HepG2 (cell line): ENCODE data around the gene DIAPH3.

Experiments
- ERF ChIP-seq: IDR thresholded peaks from 2 replicates; pipeline ENCODE4 v1.6.1; 2018; ENCODE audit warnings: missing biosample characterization, missing genetic modification reagents
- POLR2A ChIP-seq, 2 experiments: IDR thresholded peaks; 2 replicates each; pipeline ENCODE4 v1.6.1; 2011; ENCODE audit warnings: low read depth in 2 of 2, low read length in 2 of 2, mild to moderate bottlenecking in 1 of 2, moderate library complexity in 1 of 2; ENCODE audit not compliant: insufficient read depth in 1 of 2
- SAP130 ChIP-seq: IDR thresholded peaks from 2 replicates; pipeline ENCODE4 v1.6.1; 2016; ENCODE audit warnings: low read depth
- SP5 ChIP-seq: IDR thresholded peaks from 2 replicates; pipeline ENCODE4 v1.6.1; 2016; ENCODE audit warnings: low read depth, borderline replicate concordance
- TBP ChIP-seq: sonication (generic); formaldehyde crosslinking; IDR thresholded peaks from 2 replicates; pipeline ENCODE4 v1.5.0; 2020; ENCODE audit warnings: missing genetic modification reagents
- ZBTB7A ChIP-seq: sonication (generic); formaldehyde crosslinking; IDR thresholded peaks from 2 replicates; pipeline ENCODE4 v1.8.0; 2022; ENCODE audit warnings: mild to moderate bottlenecking, missing genetic modification reagents
- ZNF3 ChIP-seq: IDR thresholded peaks from 2 replicates; pipeline ENCODE4 v1.7.0; 2017; ENCODE audit warnings: inconsistent platforms
- ZNF629 ChIP-seq: sonication (generic); formaldehyde crosslinking; conservative IDR thresholded peaks from 2 replicates; pipeline ENCODE4 v1.5.0; 2020; ENCODE audit warnings: missing genetic modification reagents

- TF ChIP-seq ZNF3 (CRISPR knock-in tag) (no peak), ERF (CRISPR knock-in tag) (no peak), ZBTB7A (no peak), SAP130 (CRISPR knock-in tag) (no peak), ZNF629 (CRISPR knock-in tag) (no peak), POLR2A (IDR thresholded peaks at IDR 0.05; ENCODE audit: insufficient read depth in 1 of 2, low read depth in 2 of 2, low read length in 2 of 2) (no peak), TBP (CRISPR knock-in tag) (no peak), SP5 (CRISPR knock-in tag) (no peak)
Measured at GRCh38 chr13:60080850-60081249, 82.9 kb downstream of the DIAPH3 start.
